G401.6 (cell line): ENCODE data around the gene PNKD.

Source experiments
- FAIRE-seq: peaks from 2 replicates; lab custom pipeline; 2012; peaks lifted over from hg19 to GRCh38; lab: Jason Lieb, UNC

PNKD gene, protein sequence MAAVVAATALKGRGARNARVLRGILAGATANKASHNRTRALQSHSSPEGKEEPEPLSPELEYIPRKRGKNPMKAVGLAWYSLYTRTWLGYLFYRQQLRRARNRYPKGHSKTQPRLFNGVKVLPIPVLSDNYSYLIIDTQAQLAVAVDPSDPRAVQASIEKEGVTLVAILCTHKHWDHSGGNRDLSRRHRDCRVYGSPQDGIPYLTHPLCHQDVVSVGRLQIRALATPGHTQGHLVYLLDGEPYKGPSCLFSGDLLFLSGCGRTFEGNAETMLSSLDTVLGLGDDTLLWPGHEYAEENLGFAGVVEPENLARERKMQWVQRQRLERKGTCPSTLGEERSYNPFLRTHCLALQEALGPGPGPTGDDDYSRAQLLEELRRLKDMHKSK

DNA sequence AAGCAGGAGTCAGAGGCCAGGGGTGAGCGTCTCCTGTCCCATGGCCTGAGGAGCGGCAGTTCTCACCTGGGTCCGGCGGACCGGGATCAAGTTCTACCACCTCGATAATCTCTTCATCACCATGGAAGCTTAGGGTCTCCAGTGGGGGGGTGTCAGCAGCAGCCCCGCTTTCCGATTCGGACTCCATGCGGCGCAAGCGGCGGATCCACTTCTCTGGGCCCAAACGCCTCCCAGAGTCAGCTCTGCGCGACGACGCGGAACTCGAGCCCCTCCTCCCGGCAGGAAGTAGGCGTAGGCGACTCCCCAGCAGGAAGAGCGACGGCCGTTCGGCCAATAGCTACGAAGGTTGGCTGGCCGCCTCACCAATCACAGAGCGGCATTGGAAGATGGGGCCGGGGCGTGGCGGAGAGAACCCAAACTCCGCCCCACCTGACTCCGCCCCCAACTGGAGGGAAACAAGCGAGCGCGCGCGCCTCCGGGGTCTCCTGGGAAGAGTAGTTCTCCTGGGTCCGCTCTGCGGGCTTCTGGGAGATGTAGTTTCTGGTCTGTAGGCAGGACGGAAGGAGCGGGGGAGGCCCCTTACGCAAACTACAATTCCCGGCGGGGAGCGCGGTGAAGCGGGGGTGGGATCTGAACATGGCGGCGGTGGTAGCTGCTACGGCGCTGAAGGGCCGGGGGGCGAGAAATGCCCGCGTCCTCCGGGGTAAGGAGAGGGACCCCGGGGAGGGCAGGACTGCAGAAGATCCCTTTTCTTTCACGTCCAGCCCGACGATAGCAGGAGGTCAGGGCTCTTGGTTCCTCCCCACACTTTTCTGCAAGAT is at the start of gene PNKD, which contains the start of gene AAMP:
PNKD (plus strand) TSS at position 620 of the 821 bp plus-strand sequence; CDS start at position 637, 17 bp downstream.
AAMP (minus strand) TSS at position 238 of the 821 bp plus-strand sequence; CDS start at position 187, 51 bp downstream.
- FAIRE-seq = peak; percentile 99

DNA sequence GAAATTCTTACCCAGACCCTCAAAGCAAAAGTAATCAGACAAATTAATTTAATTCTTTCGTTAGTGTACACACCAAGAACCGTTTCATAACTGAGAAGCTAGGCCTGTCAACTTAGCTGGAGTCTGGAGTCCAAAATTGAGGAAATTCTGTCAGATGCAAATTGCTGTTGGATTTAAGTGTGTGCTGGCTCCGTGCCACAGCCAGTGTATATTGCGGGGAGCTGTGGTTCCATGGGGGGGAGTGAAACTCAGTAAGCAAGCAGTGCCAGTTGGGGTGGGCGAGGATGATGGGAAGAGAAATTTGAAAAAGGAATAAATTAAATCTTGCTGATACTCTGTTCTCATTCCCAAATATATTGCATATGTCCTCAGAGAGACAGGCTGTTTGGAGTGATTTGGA is 49.3 kb upstream of the PNKD start:
- no peak for FAIRE-seq

DNA sequence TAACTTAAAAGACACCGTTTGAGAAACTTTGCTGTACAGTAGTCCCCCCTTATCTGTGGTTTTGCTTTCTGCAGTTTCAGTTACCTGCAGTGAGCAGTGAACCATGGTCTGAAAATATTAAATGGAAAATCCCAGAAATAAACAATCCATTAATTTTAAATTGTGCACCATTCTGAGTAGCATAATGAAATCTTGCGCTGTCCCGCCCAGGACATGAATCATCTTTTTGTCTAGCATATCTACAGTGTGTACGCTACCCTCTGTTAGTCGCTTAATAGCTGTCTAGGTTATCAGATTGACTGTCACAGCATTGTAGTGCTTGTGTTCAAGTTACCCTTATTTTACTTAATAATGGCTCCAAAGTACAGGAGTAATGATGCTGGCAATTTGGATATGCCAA is 47.3 kb upstream of the PNKD start:
- FAIRE-seq = no peak

DNA sequence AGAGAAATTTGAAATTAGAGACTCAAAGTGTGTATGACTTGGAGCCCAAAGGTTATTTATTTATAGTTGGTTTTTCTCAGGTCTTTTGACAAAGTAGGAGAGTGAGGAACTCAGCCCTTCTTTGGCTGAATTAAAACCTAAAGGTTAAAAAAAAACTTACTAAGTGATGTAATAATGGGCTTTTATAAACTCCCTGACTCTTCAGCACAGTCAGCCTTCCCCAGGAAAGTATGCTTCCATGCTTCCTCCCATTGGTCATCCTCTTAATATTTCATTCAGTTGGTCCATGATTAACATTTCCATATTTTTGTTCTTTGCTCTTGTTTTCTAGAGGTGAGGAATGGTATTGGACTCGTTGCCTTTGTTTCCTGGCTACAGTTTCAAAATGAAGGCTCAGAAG is 46.1 kb upstream of the PNKD start:
- no peak for FAIRE-seq

DNA sequence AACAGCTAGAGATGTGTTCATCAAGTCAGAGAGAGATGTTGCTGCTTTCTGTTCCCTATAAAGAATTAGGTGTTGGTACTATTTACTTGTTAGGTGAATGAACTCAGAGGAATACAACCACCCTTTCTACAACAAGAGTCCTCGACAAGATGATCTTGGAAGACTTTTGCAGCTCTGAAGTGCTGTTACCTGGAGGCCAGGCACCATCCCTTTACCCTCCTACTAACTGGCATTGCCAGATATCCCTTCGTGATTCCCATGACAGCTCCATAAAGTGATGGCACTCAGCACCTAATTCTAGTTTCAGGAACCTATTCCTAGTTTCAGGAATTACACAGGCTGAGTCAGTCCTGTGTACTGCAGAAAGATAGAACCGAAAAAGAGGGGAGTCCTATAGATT is 43.4 kb upstream of the PNKD start:
- FAIRE-seq = no peak

DNA sequence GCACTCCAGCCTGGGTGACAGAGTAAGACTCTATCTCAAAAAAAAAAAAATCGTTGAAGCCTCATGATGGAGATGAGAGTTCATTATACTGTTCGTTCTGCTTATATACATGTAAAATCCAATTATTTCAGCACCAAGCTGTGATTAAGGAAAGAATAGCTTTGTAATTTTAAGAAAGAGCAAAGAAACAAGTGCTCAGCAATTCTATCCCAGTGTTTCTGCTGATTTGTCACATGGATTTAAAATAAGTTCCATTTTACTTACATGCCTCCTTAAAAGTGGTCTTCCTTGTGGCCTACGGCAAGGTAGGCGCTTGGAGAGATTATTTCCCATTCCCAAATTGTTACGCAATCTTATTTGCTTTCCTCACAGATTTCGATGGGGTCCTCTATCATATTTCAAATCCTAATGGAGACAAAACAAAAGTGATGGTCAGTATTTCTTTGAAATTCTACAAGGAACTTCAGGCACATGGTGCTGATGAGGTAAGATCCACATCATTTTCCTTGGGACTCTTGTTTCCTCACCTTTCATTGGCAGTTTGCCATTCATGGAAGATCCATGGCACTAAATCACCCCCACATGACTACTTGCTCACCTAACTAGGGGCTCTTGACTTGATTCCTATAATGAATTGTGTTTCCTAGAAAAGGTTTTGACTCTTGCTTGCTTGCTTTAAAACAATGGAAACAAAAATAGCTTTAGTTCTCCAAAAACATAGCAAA is 41.8 kb upstream of the PNKD start:
- no peak for FAIRE-seq

DNA sequence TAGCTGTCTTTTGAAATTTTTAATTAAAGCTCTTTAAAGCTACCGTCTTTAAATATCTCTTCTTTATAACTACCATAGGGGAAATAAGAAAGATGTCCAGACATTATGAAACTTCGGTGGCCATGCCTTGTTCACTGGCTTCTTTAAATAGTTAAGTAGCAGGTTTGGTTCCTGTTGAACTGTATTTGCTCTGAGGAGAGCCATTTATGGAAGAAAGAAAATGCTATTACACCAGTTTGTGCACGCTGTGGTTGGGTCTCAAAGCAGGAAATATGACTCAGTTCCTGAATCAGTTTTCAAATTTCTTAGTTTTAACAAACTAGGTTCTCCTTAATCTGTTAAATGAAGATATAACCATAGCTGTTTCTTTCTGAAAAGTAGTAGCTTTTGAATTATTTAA is 41.1 kb upstream of the PNKD start:
- FAIRE-seq = peak; percentile 27

DNA sequence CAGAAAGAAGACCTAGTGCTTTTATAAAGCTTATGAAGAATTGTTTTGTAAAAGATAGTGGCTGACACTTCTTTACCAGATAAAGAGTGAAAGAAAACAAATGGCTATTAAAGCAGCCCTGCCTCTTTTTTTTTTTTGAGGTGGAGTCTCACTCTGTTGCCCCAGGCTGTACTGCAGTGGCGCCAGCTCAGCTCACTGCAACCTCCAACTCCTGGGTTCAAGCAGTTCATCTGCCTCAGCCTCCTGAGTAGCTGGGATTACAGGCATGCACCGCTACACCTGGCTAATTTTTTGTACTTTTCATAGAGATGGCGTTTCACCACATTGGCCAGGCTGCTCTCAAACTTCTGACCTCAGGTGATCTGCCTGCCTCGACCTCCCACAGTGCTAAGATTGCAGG is 40.5 kb upstream of the PNKD start:
- FAIRE-seq = no peak

DNA sequence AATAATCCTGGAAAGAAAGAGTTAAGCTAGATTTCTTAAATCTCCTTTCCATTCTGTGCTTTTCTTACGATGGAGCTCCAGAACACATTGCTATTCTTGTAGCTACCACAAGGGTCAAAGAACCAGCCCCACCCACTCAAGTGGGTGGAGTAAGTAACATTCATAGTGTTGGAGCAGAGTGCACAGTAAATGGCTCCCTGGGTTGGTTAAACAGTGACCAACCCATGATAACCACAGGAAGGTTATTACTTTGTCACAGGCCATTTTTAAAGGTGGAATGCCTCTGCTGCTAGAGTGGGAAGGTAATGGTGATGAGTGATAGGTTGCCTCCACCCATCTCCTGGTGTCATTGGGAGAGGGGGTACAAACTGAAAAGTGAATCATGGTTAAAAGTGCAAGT is 39.4 kb upstream of the PNKD start:
- FAIRE-seq = no peak

DNA sequence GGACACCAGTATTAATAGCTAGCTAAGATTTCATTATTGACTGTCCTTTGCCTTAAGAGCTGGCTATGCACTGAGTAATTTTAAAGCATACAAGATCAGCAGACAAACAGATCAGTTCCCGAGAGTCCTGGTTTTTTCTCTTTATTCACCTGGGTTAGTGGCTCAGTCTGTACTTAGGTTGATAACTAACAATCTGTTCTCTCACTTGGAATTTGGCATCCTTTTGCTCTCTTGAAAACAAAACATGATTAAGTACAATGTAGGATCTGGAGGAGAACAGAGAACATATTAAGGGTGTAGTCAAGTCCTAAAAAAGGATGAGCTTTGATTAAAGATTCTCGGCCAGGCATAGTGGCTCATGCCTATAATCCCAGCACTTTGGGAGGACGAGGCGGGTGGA is 36.8 kb upstream of the PNKD start:
- no peak for FAIRE-seq

DNA sequence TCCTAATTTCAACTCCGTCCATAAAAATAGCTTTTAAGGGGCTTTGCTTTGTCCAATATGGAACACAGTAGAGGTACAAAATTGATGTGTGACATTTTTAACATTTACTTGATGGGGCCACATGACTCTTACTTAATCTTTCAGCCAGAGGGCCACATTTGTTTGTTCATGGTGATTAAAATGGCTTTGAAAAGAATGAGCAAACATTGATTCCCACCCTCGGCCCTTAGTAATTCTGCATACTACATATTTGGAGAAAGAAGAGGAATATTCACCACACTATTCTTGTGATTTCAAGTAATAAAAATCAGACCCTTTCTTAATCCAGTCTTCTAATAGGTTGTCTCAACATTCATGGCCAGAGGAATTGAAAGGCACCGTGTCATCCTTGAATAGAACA is 35.8 kb upstream of the PNKD start:
- FAIRE-seq = no peak

DNA sequence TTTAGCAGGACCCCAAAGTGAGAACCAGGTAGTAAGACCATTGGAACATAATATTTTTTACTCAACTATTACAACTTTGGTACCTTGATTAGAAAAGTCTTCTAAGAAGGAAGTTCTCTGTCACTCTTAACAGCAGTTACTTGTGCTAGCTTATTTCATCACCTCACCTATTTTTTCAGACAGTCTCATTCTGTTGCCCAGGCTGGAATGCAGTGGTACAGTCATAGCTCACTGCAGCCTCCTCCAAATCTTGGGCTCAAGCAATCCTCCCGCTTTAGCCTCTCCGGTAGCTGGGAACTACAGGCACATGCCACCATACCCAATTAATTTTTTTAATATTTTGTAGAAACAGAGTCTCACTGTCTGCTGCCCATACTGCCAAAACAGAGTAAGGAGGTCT is 35.3 kb upstream of the PNKD start:
- no peak for FAIRE-seq

DNA sequence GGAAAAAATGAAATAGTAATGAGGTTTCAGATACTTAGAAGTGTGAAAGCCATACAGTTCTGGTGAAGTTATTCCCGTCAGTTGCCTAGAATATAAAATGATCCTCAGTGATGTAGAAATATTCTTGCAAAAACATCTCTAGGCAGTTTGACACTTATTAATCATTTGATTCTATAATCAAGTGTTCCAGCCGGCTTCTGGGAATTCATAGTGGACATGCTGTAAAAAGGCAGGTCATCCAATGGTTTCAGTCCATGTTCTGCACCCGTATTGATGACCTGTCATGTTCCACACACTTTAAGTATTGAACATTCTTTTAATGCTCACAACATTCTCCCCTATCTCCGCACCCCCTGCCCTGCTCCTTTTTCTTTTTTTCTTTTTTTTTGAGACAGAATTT is 33.5 kb upstream of the PNKD start:
- no peak for FAIRE-seq

DNA sequence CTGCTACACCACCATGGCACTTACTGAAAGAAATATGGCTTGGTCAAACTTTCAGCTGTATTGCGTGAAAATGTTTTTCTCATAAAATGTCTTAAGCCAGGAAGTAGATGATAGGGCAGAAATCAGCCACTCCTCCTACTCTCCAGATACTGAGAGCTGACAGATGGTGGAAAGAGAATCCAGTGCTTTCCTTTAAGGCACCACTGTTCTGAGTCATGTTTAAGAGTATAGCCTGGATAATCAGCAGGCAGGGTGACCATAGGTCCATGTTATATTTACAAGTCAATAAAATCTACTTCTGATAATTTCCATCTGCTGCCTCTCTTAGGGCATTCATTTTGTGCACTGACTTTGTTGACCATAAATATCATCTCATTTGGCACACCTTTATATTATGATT is 31.4 kb upstream of the PNKD start:
- no peak for FAIRE-seq

DNA sequence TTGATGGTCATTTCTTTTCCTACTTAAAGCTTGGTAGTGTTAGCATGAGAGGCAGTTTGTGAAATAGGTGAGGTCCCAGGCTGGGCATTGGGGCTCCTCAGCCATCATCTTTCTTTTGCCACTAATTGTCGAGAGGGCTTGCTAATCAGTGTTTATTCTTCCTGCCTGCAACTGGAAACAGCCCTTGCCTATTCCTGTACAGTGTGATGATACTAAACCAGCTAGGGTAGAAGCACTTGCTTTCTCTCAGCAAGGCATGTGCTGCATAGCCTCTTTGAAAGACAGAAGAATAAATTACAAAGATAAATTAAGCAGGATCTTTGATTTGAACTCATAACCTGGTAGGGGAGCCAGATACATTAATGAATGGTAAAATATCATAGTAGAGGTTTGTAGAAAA is 26.1 kb upstream of the PNKD start:
- FAIRE-seq = no peak

DNA sequence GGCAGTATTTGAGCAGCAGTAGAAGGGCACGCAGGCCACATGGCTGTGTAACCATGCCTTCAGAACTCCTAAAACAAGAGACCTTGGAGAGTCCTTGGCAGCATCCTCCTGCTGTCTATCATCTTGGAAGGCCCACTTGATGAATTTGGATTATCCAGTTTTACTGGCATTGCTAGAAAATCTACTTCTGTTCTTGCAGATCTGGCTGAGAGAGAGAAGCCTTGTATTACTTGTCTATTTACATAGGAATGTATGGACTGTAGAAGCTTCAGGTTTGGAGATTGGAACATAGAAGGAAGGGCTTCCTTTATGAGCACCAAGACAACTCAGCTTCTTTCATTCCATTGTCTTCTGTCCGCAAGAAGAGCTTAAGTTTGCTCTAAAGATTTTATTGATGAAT is 25.7 kb upstream of the PNKD start:
- no peak for FAIRE-seq

DNA sequence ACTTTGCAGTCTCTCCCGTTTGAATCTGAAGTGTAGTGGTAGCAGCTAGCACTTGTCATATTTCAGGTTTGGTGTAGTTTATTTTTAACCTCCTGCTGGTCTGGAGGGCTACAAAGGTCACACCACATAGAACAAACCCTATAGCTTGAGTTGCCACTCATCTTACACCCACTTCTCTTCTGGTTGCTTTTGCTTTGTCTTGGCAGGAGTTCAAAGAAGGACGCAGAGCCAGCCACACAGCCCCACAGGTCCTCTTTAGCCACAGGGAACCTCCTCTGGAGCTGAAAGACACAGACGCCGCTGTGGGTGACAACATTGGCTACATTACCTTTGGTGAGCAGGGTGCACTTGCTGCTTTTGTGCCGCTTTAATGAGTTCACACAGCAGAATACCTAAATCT is 25.1 kb upstream of the PNKD start:
- FAIRE-seq = no peak

DNA sequence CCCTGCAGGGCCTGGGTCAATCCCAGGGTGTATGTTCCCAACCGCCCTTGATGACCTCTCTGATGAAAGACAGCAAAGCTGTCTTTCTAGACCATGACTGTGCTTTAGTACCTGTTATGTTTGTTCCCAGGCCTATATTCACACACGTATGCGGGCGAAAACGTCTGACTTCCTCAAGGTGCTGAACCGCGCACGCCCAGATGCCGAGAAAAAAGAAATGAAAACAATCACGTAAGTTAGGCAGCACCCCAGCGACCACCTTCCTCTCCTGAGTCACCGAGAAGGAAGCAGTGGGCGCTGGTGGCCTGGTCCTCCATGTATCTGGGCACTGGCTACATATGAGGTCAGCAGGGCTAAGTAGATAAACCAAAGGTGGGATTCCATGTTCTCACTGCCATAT is 20.6 kb upstream of the PNKD start:
- FAIRE-seq = no peak

DNA sequence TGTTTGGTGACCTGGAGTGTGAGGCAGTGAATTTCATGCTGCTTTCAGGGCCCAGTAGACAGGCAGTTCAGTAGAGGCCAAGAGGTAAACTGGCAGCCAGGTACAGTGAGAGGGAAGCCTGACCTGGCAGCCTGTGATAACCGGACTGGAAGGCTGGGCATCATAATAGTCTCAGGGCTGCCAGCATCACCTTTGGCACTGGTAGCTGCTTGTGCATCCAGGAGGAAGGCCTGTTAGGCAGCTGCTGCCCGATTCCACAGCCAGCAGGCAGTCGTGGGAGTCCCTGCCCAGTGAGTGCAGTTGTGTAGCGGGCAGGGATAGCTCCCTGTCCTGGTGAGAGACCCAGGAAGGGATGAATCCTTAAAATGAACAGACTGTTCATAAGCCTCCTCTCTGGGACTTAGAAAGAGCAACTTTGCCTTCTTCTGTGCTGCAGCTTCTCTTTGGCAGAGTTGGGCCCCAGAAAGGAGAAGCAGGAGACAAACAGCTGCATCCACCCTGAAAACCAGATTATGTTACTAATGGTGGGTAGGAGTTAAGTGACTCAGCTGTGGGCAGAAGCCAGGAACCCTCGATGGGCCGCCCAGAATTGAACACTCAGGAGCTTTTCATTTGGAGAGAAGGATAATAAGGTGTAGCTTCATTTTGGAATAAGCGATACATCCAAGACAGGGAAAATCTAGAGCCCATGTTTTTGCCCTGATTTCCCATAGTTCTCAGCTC is 17.6 kb upstream of the PNKD start:
- no peak for FAIRE-seq

DNA sequence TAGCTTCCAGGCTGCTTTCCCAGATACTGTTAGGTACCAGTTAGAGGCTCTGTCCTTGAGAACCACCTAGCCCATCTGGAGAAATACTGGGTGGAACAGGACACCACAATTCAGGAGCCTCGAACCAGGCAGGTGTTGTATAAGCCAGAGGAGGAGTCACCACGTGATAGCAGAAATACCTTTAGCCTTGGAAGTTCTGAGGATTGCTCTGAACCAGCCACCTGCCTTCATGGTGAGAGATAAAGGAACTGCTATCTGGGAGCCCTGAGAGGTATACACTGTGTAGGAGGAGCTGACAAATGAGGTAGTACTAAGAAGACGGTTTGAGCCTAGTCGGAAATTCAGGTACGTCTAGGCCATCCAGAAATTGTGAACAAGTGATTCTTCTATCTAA is 17.1 kb upstream of the PNKD start:
- no peak for FAIRE-seq

DNA sequence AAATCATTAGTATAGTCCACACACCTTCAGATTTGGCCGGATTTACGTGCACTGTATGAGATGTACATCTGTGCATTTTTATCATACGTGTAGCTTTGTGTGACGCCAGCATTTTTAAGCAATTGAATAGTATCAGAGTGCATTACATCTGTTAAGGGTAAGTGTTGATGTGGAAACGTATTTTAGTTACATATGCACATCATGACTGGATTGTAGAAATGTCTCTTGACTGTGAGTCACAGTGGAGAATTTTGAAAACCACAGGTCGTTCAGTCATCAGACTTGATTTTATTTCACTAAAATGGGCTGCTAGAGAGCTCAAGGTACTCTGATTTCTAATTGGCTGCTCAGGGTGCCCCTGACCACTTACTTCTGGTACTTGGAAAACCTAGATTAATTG is 14.9 kb upstream of the PNKD start:
- no peak for FAIRE-seq

DNA sequence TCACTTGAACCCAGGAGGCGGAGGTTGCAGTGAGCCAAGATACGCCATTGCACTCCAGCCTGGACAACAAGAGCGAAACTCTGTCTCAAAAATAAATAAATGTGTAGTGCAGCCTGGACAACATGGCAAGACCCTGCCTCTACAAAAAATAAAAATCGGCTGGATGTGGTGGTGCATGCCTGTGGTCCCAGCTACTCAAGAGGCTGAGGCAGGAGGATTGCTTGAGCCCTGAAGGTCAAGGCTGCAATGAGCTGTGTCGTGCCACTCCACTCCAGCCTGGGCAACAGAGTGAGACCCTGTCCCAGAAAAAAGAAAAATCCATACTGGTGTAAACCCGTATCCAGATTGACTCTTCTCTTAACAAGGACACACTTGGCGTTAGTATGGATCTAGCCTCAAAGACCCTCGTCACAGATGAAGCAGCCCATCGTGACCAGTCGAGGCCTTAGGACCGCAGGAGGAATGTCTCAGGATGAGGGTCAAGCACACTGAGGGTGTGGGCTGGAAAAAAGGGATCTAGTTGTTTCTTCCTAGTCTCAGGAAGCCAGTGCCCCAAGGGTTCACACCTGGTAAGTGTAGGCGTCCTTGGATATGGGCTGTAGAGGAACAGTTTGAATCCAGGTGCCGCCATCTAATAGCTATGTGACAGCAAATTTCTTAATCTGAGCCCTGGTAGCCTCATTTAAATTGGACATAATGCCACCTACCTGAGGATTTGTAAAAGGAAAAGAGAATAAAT is 13.5 kb upstream of the PNKD start:
- FAIRE-seq = no peak
